Activated CD8-positive, alpha-beta memory T cell treated with anti-CD3 and anti-CD28 coated beads for 1 hour (primary cell): ENCODE results near the gene ATP5PD.
A peak's percentile ranks its signal among the peaks of the same experiment; 100 is the strongest.
"Not testable (repeated sequence)": the region's sequence is repeated elsewhere in the genome, so short reads cannot be mapped to it uniquely, and the experiment has no call there.

ENCODE experiments used
- DNase-seq, 2 donors: peaks; one replicate each; pipeline ENCODE4 v3.0.0-alpha.2; 2020; ENCODE audit warnings: low read depth in 1 of 2; ENCODE audit errors: extremely low read depth in 1 of 2

Gene ATP5PD

DNA sequence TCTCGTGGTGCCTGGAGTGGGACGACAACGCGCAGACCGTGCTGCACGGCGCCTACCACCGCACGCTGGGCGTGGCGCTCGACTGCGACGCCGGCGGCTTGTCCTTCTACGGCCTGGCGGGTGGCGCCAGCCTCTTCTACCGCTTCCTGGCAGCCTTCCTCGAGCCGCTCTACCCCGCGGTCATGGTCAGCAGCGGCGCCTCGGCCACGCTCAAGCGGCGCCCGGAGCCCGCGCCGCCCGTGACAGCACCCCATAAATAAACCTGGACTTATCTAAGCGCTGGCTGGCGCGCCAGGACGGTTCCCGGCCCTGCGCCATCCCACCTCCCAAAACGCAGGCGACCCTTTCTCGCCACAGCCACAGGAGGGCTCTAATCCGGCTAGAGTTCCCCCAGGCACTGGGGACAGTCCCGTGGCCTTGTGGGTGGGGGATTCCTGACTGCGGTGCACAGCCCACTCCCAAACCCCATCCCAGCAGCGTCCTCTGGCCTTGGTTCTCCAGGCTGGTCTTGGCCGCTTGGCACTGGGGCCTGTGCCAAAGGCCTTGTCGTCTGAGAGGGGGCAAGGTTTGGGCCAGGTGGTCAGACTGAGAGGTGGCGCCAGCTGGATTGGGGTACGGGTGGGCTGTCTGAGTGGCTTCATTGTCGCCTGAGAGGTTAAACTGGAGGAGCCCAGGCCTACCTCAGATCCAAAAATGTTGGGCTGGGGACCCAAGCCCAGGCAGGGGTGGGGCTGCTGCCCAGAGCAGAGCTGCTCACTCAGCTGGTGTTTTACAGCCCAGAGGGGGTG lies 30.9 kb upstream of the ATP5PD start:
- peak in 1 of 2 donors; percentile 24 for DNase-seq

- DNase-seq, result no peak
Observed at GRCh38 chr17:75077072-75077495, 30.3 kb upstream of the ATP5PD start.

GRCh38 chr17:75075597-75076336 lies 29.0 kb upstream of the ATP5PD start:
- DNase-seq, result no peak

DNA sequence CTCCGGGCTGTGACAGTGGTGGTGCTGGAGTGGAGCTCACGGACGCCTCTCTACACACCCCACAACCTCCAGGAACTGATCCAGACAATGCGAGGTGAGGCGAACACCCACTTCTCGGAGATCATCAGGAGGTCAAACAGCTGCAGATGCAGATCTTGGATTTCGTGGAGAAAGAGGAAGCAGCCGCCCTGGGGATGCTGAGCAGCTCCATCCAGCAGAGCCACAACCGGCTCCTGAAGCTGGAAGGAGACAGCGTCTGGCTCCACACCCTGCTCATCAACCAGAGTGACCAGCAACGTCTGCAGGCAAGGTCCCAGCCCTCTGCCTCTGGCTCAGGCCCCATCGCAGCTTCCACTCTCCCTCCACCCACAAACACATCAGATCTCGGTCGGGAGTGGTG lies 27.8 kb upstream of the ATP5PD start:
- no peak for DNase-seq

GRCh38 chr17:75073618-75074047 lies 26.9 kb upstream of the ATP5PD start:
- no peak for DNase-seq

DNA sequence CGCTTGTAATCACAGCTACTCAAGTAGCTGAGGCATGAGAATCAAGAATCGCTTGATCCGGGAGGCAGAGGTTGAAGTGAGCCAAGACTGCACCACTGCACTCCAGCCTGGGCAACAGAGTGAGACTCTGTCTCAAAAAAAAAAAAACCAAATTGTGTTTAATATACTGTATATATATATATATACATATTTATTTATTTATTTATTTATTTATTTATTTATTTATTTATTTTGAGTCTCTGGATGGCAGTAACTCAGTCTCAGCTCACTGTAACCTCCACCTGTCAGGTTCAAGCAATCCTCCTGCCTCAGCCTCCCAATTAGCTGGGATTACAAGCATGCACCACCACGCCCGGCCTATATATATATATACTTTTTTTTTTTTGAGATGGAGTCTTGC lies 26.1 kb upstream of the ATP5PD start:
- DNase-seq, result not testable (repeated sequence)

GRCh38 chr17:75071478-75072271 lies 24.9 kb upstream of the ATP5PD start:
- DNase-seq, result not testable (repeated sequence)

DNA sequence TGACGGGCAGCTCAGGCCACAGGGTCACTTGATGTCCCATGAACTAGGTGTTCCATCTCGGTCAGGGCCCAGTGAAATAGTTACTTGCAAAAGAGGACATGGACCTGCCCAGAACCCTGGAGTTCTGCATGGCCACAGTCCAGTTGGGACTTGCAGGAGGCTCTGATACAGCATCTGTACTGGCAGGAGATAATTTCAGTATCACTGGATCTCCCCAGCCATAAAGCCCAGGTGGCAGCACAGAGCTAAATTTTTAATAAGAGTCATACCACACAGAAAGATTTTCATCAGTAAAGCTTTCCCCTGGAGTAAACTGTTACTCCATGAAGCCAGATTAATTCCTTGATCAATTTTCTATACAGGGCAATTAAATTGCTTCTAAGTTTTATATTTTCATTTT lies 23.0 kb upstream of the ATP5PD start:
- DNase-seq, result no peak

DNA sequence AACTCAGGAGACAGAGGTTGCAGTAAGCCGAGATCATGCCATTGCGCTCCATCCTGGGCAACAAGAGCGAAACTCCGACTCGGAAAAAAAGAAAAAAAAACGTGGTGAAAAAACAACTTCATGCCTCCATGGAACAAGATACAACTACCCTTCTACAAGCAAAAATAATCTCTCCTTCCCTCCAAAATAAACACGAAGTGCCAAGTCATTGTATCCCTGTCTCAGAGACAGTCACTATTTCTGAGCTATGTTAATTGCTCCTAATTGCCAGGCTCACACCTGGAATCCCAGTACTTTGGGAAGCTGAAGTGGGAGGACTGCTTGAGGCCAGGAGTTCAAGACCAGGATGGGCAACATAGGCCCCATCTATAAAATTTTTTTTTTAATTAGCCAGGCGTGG lies 22.0 kb upstream of the ATP5PD start:
- no peak for DNase-seq

GRCh38 chr17:75067856-75068255 lies 21.1 kb upstream of the ATP5PD start:
- DNase-seq, result no peak

- DNase-seq, result no peak
Observed at GRCh38 chr17:75065562-75066151, 18.9 kb upstream of the ATP5PD start.

DNA sequence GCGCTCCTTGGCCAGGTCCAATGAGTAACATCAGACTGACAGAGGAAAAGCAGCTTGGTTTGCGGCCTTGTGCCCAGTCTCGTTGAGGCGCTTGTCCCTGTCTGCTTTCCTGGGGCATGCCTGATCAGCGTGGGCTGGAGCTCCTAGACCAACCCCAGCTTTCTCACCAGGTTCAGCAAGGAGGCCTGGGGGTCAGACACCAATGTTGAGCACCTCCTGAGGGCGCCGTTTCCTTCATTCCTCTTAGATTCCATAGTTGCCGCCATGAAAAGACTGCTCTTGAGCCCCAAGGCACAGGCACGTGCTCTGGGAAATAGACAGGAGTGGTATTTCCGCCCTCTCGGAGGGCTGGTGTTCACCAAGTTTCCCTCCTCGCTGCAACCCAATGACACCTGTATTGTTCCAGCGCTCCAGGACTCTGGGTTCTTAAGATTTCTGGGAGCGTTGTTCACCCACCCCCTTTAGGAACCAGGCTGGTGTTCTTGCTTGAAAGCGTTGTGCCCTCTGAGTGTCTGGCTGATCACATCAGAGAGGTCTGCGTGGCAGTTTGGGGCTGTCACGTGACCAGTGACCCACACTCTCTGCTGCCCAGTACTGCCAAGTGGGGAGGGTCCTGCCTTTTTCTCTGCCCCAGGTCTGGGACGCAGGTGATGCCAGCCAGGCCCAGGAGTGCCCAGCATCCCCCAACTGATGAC lies 18.2 kb upstream of the ATP5PD start:
- DNase-seq, result no peak

- DNase-seq, result no peak
Observed at GRCh38 chr17:75064460-75064859, 17.7 kb upstream of the ATP5PD start.

DNA sequence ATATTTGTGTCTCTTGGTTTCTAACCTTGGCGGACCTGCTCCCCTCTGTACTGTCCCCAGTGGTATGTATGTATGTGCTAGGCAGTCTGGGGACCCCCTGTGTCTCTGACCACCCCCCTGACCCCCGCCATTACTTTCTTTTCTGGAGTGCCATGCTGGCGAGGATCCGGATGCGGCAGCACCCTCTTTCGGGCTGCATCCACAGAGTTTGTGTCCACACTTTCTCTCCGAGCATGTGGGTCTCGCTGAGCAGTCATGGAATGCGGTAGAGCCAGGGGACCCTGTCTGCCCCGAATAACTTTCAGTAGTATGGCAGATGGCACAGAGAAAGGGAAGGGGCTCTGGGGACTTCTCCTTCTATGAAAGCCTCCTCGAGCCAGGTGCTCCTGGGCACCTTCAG lies 17.3 kb upstream of the ATP5PD start:
- DNase-seq, result no peak

DNA sequence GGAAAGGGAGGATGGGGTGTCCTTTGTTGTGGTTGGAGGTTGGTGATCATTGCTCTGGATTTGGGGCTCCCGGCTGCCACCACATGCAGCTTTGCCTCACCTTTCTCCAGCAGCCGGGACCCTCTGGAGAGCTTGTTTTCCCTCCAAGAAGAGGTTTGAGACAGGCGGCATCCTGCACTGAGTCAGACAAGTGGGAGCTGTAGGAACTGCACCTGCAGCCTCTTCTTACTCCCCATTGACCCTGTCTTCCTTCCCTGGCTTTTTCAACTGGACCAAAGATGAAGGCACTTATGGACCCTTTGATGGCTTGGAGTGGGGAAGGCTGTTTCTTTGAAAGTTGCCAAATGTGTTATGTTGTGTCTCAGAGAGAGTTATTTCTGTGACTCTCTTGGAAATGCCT lies 16.9 kb upstream of the ATP5PD start:
- no peak for DNase-seq

DNA sequence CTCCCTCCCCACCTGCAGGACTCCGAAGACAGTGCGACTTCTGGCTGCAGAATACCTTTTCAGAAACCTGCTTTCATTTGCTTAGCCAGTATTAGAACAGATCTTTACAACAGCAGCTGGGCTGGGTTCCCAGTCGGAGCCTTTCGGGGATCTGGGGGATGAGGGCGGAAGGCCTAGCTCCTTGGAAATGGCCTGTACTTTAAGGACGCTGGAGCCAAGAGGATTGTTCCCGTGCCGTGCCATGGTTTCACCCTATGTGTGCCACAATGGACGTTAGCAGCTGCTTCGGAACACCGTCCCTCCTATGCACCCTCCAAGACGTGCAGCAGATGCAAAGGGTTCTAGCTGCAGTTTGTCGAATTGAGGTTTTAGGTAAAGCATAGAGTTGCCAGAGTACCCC lies 16.4 kb upstream of the ATP5PD start:
- no peak for DNase-seq

- DNase-seq, result no peak
Observed at GRCh38 chr17:75061618-75062017, 14.8 kb upstream of the ATP5PD start.

DNA sequence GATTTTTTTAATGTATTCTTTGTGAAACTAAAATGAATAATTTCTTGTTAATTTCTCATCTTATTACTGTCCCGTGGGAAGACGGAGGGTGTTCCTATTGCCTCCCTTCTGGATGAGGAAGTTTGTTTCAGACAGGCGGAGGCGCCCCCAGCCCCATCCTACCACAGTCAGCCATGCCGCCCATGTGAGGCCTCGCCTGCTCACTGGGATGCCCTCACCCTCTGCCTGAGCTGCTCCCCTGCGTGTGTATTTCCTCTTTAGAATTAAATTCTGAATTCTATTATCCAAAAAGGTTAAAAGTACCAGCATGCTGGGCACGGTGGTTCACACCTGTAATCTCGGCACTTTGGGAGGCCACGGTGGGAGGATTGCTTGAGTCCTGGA lies 14.3 kb upstream of the ATP5PD start:
- DNase-seq, result no peak

DNA sequence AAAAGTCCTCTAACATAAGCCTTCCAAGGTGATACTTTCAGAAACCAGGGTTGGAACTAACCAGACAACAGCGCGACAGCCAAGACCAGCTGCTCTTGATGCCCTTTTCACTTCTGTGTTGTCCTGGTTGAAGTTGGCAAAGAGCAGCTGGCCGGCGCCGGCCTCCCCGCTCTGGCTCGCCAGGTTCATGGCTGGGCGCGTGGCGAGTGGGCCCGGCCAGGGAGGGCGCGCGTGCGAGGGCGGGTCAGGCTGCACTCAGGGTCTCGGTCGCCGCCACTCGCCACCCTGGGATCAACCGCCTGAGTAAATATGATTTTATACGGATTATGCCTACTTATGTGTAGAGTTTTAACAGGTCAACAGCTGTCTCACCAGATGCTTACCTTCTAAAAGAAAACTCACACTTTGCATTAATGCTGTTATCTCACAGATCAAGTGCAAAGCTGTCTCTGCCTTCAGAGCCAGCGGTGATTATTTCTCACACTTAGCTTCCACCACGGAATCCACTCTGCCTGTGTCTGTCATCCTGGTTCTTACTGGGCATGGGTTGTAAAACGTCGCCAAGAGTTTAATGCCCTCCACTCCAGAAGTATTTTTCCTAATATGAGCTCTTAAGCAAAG lies 13.8 kb upstream of the ATP5PD start:
- DNase-seq, result no peak
